IMR-90 (cell line): ENCODE data around the gene ECT2. TPM values are rescaled to one million over a fixed set of nuclear protein-coding genes. Genes with fewer than 3 reads are reported as not detected.

Source experiments
- ATAC-seq: fragments of 200-7000 bp; cut with Tn5 transposase; 2 replicates; pipeline ENCODE4 v1.9.1; 2020; ENCODE audit warnings: low read depth, mild to moderate bottlenecking, moderate library complexity
- BruUV-seq: library from RNA; stranded (reverse); fragments of 400-500 nt; replicated peaks from 2 replicates; lab custom pipeline; 2021; lab: Mats Ljungman, UMichigan
- CTCF ChIA-PET: fragments of 300-600 bp; formaldehyde crosslinking; extraction: SDS; loops from one replicate; lab custom pipeline; 2021; ENCODE audit warnings: antibody characterized with exemption; lab: Yijun Ruan, JAX
- POLR2A ChIA-PET: fragments of 300-600 bp; sonication (Branson Sonifier 250); formaldehyde crosslinking; loops from one replicate; lab custom pipeline; 2022; ENCODE audit warnings: antibody characterized with exemption; ENCODE audit not compliant: unreplicated experiment; lab: Charles Lee
- DNase-seq: peaks from one replicate; pipeline ENCODE4 v3.0.0; 2013
- H2AFZ ChIP-seq: replicated peaks from 2 replicates; pipeline ENCODE3; 2013; ENCODE audit warnings: low read length, mild to moderate bottlenecking; ENCODE audit not compliant: poor library complexity
- H2AK5ac ChIP-seq: 2 replicates; pipeline ENCODE4 v1.6.1; 2013; ENCODE audit warnings: low read depth, low read length, inconsistent platforms
- H2AK9ac ChIP-seq: replicated peaks from 2 replicates; pipeline ENCODE3; 2013; ENCODE audit warnings: mild to moderate bottlenecking, low read depth, low read length, moderate library complexity; ENCODE audit not compliant: poor library complexity
- H2BK120ac ChIP-seq: 2 replicates; pipeline ENCODE4 v1.6.1; 2013; ENCODE audit warnings: low read depth, low read length, inconsistent platforms
- H2BK15ac ChIP-seq: 3 replicates; pipeline ENCODE4 v1.6.1; 2013; ENCODE audit warnings: low read depth, low read length, inconsistent platforms
- H2BK20ac ChIP-seq: 2 replicates; pipeline ENCODE4 v1.6.1; 2013; ENCODE audit warnings: low read depth, mild to moderate bottlenecking, inconsistent platforms, low read length, moderate library complexity
- H2BK5ac ChIP-seq: 2 replicates; pipeline ENCODE4 v1.6.1; 2013; ENCODE audit warnings: mild to moderate bottlenecking, low read depth, low read length, inconsistent platforms; ENCODE audit not compliant: poor library complexity, severe bottlenecking
- H3K14ac ChIP-seq: replicated peaks from 2 replicates; pipeline ENCODE4 v1.6.1; 2013; ENCODE audit warnings: low read depth, low read length, inconsistent platforms
- H3K18ac ChIP-seq: 2 replicates; pipeline ENCODE4 v1.6.1; 2013; ENCODE audit warnings: low read depth, low read length, control low read depth
- H3K23ac ChIP-seq: 2 replicates; pipeline ENCODE4 v1.6.1; 2013; ENCODE audit warnings: low read depth, low read length, inconsistent platforms
- H3K27ac ChIP-seq: 2 replicates; pipeline ENCODE4 v1.5.1; 2013; ENCODE audit warnings: mild to moderate bottlenecking, control low read depth, low read length; ENCODE audit not compliant: insufficient read depth
- H3K27me3 ChIP-seq: 2 replicates; pipeline ENCODE4 v1.6.1; 2013; ENCODE audit warnings: low read length; ENCODE audit not compliant: control insufficient read depth, insufficient read depth
- H3K36me3 ChIP-seq: 2 replicates; pipeline ENCODE4 v1.6.1; 2013; ENCODE audit warnings: low read length, mixed read lengths; ENCODE audit not compliant: control insufficient read depth, insufficient read depth
- H3K4ac ChIP-seq: 2 replicates; pipeline ENCODE4 v1.6.1; 2013; ENCODE audit warnings: low read depth, low read length, inconsistent platforms
- H3K4me1 ChIP-seq: 2 replicates; pipeline ENCODE4 v1.6.1; 2013; ENCODE audit warnings: low read length, mixed read lengths; ENCODE audit not compliant: control insufficient read depth, insufficient read depth
- H3K4me2 ChIP-seq: 2 replicates; pipeline ENCODE4 v1.6.1; 2013; ENCODE audit warnings: low read depth, mild to moderate bottlenecking, control low read depth, low read length, moderate library complexity
- H3K4me3 ChIP-seq: 2 replicates; pipeline ENCODE4 v1.5.1; 2013; ENCODE audit warnings: low read depth, mild to moderate bottlenecking, control low read depth, low read length, moderate library complexity; ENCODE audit not compliant: insufficient read depth
- H3K56ac ChIP-seq: 2 replicates; pipeline ENCODE4 v1.6.1; 2013; ENCODE audit warnings: low read length, inconsistent platforms; ENCODE audit not compliant: insufficient read depth; ENCODE audit errors: extremely low read depth
- H3K79me1 ChIP-seq, 2 experiments: 2 replicates each; pipeline ENCODE4 v1.6.1; 2013; ENCODE audit warnings: low read length in 2 of 2, inconsistent platforms in 1 of 2, low read depth in 1 of 2
- H3K9ac ChIP-seq: 2 replicates; pipeline ENCODE4 v1.6.1; 2013; ENCODE audit warnings: low read depth, low read length, control low read depth
- H3K9me1 ChIP-seq: 2 replicates; pipeline ENCODE4 v1.6.1; 2013; ENCODE audit warnings: low read length, inconsistent platforms; ENCODE audit not compliant: insufficient read depth
- H3K9me3 ChIP-seq: 2 replicates; pipeline ENCODE4 v1.6.1; 2013; ENCODE audit warnings: low read length; ENCODE audit not compliant: control insufficient read depth, insufficient read depth
- H4K20me1 ChIP-seq: 2 replicates; pipeline ENCODE4 v1.6.1; 2013; ENCODE audit warnings: low read length, inconsistent platforms; ENCODE audit not compliant: insufficient read depth
- H4K5ac ChIP-seq: 2 replicates; pipeline ENCODE4 v1.6.1; 2013; ENCODE audit warnings: mild to moderate bottlenecking, low read depth, low read length, control low read depth
- H4K8ac ChIP-seq, 2 experiments: 2 replicates each; pipeline ENCODE4 v1.6.1; 2013; ENCODE audit warnings: low read depth in 2 of 2, low read length in 2 of 2, control low read depth in 1 of 2, inconsistent platforms in 1 of 2
- H4K91ac ChIP-seq: 2 replicates; pipeline ENCODE4 v1.6.1; 2013; ENCODE audit warnings: low read depth, low read length, inconsistent platforms; ENCODE audit not compliant: insufficient read depth
- CHD1 ChIP-seq: IDR thresholded peaks from 2 replicates; pipeline ENCODE4 v1.6.1; 2012; ENCODE audit warnings: low read depth, low read length, improper control_type of control experiment
- FOS ChIP-seq: fragments of 150-350 bp; IDR thresholded peaks from 2 replicates; pipeline ENCODE4 v1.6.1; 2016; ENCODE audit warnings: low read depth, low read length
- MXI1 ChIP-seq: IDR thresholded peaks from 2 replicates; pipeline ENCODE4 v1.6.1; 2012; ENCODE audit warnings: low read depth, mild to moderate bottlenecking, low read length, moderate library complexity, borderline replicate concordance
- WGBS, 2 experiments: methylation state at CpG; one replicate each; pipeline versions ENCODE4 v1.1.5 to v1.1.7; 2013; ENCODE audit warnings: missing lambda C conversion rate in 2 of 2; ENCODE audit not compliant: insufficient read length in 1 of 2; ENCODE audit errors: extremely low coverage in 2 of 2; 5-methylcytosine and 5-hydroxymethylcytosine counted together
- dilution Hi-C: fragments of 300-500 bp; cut with HindIII; formaldehyde crosslinking; loops from one replicate; pipeline ENCODE4 v1.14.3; 2018; ENCODE audit warnings: low sequenced_read_pairs; ENCODE audit not compliant: unreplicated experiment
- in situ Hi-C: fragments of 300-500 bp; cut with MboI; formaldehyde crosslinking; loops from 3 replicates; pipeline ENCODE4 v1.14.3; 2019; ENCODE audit warnings: low sequenced_read_pairs, inconsistent platforms, mixed read lengths
- intact Hi-C: fragments of 100-400 bp; cut with micrococcal nuclease; formaldehyde crosslinking; loops from 2 replicates; pipeline ENCODE4 v1.10.0; 2022
- polyA plus RNA-seq, 3 experiments: library from polyadenylated mRNA; depleted of rRNA; stranded (reverse); fragments of >200 nt; gene quantifications; 2 replicates each; pipeline ENCODE4 v1.2.3, GENCODE V29; 2012; ENCODE audit warnings: low replicate concordance in 1 of 3
- total RNA-seq: library from RNA; depleted of rRNA; stranded (reverse); fragments of >200 nt; gene quantifications from 2 replicates; pipeline ENCODE4 v1.2.3, GENCODE V29; 2012

Gene ECT2
- total and polyA plus RNA-seq, 2 of the 4 experiments (the other 2 are of a cell fraction), result 18.1 to 37.8 TPM

GRCh38 chr3:172786036-172786435 is 35.5 kb downstream of the ECT2 start:
- H3K9me3 ChIP-seq, result no peaks in the 10 kb centered on the region
- intact Hi-C loops (no loop called here), in situ Hi-C loops (no loop called here), dilution Hi-C loops (no loop called here)
- no peak overlapping the region for H3K14ac ChIP-seq
- TF ChIP-seq MXI1 (no peak), CHD1 (no peak), FOS (no peak)
- no peak overlapping the region for H3K18ac ChIP-seq
- no TSS peak for BruUV-seq
- H3K36me3 ChIP-seq, result peaks cover 3% of the 10 kb centered on the region
- no CpG with 5 or more reads among the region's 1 CpG for WGBS, 2 experiments
- ChIA-PET POLR2A (no interaction called here), CTCF (interaction anchor here (0.6 kb wide), 1 partner anchor 279 kb away, joined by 3 read pairs; no protein-coding TSS in a partner anchor)
- H3K4ac ChIP-seq, result no peak overlapping the region
- H3K4me3 ChIP-seq, result no peak overlapping the region
- H2BK20ac ChIP-seq, result no peak overlapping the region
- H2AK9ac ChIP-seq, result no peak overlapping the region
- ATAC-seq (no peak), DNase-seq (no peak)
- no peak overlapping the region for H2BK5ac ChIP-seq
- H2BK15ac ChIP-seq, result no peak overlapping the region
- no peaks in the 10 kb centered on the region; the same call in 1 of the 2 replicates for H4K20me1 ChIP-seq
- no peak overlapping the region for H4K91ac ChIP-seq
- H3K56ac ChIP-seq, result no peak overlapping the region
- no peak overlapping the region for H3K23ac ChIP-seq
- H3K27ac ChIP-seq, result no peak overlapping the region
- no peak overlapping the region for H2AFZ ChIP-seq
- H3K79me1 ChIP-seq, result peaks cover 9 to 15% of the 10 kb centered on the region in 2 experiments
- no peak overlapping the region for H3K4me2 ChIP-seq
- H4K5ac ChIP-seq, result no peak overlapping the region
- no peak overlapping the region for H2AK5ac ChIP-seq
- no peaks in the 10 kb centered on the region for H3K9me1 ChIP-seq
- no peak overlapping the region for H4K8ac ChIP-seq
- H3K27me3 ChIP-seq, result no peaks in the 10 kb centered on the region
- no peak overlapping the region for H2BK120ac ChIP-seq
- H3K4me1 ChIP-seq, result no peaks in the 10 kb centered on the region
- H3K9ac ChIP-seq, result no peak overlapping the region
